Fibroblast of pulmonary artery (primary cell): ENCODE data around the gene ARHGEF40.
A peak's percentile ranks its signal among the peaks of the same experiment; 100 is the strongest.

Experiments used
- DNase-seq: peaks from one replicate; pipeline ENCODE4 v3.0.0-alpha.2; 2010; ENCODE audit warnings: low read depth
- H3K4me3 ChIP-seq: replicated peaks from 2 replicates; pipeline ENCODE4 v1.5.1; 2011; ENCODE audit warnings: low read depth, mild to moderate bottlenecking, control low read depth, low read length, moderate library complexity
- TF ChIP-seq, protein P1 (sequence below): IDR thresholded peaks from 2 replicates; pipeline ENCODE4 v1.5.1; 2011; ENCODE audit warnings: mild to moderate bottlenecking, control low read depth, low read length, inconsistent platforms; ENCODE audit errors: missing control alignments

The ARHGEF40 gene

DNA sequence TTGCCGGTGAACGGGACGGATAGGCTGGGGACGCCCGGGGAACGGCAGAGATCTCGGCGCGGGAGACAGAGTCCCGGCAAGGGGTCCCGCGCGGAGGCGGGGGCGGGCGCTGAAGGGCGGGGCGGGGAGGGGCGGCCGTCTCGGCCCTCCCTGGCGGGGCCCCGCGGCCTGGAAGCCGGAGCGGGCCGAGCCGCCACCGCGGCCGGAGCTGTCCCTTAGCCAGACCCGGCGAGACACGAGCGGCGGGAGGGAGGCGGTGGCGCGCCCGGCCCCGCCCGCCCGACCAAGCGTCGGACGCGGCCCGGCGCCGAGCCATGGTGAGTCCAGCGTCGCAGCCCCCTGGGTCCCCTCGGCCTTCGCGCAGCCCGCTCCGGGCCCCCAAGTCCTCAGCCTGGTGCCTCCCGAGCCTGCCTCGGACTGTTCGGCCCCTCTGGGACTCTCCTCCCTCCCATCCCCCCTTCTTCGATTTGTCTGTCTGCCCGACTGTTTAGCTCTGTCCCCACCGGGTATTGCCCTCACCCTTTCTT is at the start of gene ARHGEF40:
ARHGEF40 (plus strand) TSS at position 222 of the 527 bp plus-strand sequence; CDS start at position 315, 93 bp downstream.
- peak; percentile 41 for DNase-seq
- peak within 1 kb of the TSS; percentile 83 for H3K4me3 ChIP-seq
- TF ChIP-seq, protein P1, sequence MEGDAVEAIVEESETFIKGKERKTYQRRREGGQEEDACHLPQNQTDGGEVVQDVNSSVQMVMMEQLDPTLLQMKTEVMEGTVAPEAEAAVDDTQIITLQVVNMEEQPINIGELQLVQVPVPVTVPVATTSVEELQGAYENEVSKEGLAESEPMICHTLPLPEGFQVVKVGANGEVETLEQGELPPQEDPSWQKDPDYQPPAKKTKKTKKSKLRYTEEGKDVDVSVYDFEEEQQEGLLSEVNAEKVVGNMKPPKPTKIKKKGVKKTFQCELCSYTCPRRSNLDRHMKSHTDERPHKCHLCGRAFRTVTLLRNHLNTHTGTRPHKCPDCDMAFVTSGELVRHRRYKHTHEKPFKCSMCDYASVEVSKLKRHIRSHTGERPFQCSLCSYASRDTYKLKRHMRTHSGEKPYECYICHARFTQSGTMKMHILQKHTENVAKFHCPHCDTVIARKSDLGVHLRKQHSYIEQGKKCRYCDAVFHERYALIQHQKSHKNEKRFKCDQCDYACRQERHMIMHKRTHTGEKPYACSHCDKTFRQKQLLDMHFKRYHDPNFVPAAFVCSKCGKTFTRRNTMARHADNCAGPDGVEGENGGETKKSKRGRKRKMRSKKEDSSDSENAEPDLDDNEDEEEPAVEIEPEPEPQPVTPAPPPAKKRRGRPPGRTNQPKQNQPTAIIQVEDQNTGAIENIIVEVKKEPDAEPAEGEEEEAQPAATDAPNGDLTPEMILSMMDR: no peak

DNA sequence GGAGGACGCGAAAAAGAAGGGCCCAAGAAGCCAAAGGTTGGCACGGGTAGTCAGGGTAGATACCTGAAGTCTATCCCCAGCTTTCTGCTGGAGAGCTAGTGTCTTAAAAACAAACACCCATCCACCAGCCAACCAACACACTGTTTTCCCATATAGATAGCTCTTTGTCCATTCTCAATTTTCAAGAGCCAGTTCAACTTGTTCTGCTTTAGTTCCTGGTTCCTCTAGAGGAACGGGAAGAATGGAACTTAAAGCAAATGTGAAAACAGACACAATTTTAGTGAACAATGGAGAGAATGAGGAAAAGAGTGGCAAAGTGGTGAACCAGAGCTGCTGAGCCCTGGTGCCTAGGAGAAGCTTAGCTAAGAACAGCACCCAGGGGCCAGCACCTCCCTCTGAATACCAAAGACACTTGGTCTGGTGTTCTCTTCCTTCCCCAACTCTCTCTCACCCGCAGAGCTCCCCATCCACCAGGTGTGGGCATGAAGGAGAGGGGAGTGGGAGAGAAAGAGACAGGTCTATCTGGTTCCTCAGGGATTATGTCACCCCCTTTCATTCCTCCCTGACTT is 49.0 kb upstream of the ARHGEF40 start:
- TF ChIP-seq, protein P1: no peak
- no peak for DNase-seq
- H3K4me3 ChIP-seq: no peak overlapping the region

DNA sequence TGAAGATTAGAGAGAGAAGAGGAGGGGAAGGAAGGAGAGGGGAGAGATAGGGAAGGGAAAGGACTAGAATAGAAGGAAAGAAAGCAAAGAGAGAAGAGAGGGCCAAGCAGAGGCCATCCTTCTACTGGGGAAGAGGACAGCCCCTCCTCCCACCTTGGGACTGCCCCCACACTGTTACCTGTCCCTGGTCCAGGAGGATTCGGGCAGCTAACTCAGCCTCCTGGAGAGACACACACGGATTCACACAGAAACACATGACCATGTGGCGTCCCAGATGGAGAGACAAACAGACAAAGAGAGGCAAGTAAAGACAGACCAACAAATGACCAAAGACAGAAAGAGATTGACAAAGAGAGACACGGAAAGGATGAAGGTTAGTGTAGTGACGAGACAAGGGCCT is 47.4 kb upstream of the ARHGEF40 start:
- DNase-seq: no peak
- no peak overlapping the region for H3K4me3 ChIP-seq
- TF ChIP-seq, protein P1: no peak

DNA sequence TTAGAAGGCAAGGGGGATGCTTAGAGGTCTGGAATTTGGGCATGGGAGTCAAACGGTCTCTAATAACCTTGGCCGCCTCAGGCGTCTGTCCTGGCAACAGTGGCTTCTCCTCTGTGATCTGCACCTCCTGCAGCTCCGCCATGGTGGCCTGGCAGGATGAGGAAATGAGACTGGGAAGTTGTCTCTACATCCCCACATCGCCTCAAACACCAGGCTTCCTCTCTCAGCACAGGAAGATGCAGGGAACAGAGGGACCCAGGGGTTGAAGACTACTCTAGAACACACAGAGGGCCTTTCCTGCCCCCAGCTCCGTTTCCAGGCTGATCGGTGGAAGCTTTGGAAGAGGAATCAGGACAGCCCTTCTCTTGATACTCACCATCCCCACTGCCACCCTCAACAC is 46.9 kb upstream of the ARHGEF40 start:
- H3K4me3 ChIP-seq: no peak overlapping the region
- TF ChIP-seq, protein P1: no peak
- no peak for DNase-seq

DNA sequence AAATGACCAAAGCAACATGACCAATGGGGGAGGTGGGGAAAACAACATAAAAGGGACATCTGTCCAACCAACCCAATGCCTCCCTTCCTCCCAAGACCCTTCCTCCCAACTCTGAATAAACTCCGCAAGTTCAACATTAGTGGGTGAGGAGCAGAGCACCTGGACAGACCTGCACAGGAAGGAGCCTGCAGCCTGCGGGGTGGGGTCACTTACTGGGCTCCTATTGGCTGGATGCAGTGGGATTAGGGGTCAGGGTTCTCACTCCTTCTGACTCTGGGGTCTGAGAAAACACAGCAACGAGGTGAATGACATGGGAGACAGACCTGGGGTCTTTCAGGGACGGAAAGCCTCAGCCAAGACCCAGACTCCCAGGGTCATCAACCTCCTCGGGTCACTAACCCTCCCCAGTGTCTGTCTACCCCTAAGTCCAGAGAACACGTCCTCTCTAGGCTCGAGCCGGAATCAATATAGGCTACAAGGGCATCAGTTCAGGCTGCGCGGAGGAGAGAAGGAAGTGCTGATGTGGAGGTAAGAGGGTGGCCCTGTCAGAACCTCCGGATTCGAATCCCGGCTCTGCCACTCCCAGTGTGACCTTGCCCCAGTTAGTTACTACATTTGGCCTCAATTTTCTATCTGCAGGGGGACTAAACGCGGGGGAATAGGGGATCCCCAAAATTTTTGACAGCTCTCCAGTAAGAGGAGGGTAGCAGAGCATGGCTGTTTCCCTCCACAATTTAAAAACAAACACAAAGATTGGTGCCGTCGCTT is 46.1 kb upstream of the ARHGEF40 start:
- peak overlapping the region; percentile 62 for H3K4me3 ChIP-seq
- no peak for DNase-seq
- TF ChIP-seq, protein P1: no peak

DNA sequence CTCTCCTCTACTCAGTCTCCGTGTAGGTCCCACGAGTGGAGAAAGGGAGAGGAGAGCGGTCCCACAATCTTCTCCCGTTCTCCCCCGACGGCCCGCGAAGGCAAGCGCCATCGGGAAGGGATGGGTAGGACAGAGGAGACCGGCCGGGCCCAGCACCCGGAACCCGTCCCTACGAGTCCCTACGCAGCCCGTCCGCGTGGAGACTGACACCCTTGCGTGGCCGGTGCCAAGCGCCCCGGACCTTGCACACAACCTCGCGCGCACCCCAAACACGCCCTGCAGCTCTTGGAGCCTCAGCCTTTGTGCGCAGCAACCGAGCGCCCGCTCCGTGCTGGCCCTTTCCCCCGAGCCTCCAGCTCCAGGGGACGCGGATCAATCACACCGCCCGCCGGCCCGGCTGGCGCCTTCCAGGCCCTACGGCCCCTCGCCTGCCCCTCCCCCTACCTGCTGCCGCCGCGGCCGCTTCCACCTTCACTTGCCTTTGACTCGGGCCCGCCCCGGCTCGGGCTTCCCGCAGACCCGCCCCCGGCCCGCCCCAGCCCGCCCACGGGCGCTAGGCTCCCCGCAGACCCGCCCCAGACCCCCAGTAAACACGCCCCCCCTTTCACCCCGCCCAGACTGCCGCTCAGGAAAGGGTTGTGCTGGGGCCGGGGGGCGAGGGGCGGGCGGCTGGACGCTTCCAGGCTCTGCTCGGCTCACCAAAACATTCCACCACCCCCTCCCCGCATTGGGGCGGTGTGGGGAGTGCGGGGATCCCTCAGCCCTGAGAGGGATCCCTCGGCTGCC is 45.3 kb upstream of the ARHGEF40 start, which contains the start of gene NDRG2:
NDRG2 (minus strand) TSS at position 477 of the 786 bp plus-strand sequence. CDS start 1,746 bp downstream, outside the sequence.
- TF ChIP-seq, protein P1: no peak
- peak within 1 kb of the TSS; percentile 62 for H3K4me3 ChIP-seq
- DNase-seq: peak; percentile 40
